ENCODE measurements around the gene ACP2. TPM values are rescaled to one million over a fixed set of nuclear protein-coding genes. Genes with fewer than 3 reads are reported as not detected.

ACP2 gene, protein sequence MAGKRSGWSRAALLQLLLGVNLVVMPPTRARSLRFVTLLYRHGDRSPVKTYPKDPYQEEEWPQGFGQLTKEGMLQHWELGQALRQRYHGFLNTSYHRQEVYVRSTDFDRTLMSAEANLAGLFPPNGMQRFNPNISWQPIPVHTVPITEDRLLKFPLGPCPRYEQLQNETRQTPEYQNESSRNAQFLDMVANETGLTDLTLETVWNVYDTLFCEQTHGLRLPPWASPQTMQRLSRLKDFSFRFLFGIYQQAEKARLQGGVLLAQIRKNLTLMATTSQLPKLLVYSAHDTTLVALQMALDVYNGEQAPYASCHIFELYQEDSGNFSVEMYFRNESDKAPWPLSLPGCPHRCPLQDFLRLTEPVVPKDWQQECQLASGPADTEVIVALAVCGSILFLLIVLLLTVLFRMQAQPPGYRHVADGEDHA
- 12.7 TPM for total RNA-seq

DNA sequence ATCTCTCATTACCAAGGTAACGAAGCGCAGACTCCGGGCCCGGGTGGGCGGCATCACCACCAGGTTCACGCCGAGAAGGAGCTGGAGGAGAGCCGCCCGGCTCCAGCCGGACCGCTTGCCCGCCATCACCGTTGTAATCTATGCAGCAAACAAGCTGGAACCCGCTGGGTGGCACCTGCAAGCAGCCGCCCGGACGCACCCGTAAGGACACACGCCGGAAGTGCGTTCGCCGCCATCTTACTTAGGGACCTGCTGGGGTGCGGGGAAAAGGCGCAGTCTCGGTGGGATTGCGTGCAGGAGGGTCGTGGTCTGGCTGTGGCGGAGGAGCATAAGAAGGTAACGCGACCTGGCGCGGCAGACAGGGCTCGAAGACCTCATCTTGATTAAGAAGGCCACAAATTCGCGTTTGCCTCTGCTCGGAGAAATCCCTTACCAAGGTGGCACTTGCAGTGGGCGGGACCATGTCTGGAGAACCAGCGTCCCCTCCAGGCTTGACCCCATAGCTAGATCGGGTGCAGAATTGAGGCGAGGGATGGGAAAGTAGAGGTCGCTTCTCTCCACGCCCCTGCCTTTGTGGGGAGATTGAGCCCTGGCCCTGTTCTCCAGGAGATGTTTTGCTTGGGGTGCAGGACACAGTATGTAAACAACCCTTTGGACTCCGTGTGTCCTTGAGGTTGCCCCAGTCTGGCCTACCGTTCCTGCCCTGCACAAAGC lies at the start of gene ACP2:
Gene ACP2 (minus strand): TSS at position 151 of the 714 bp plus-strand sequence. CDS start 25 bp downstream, at position 126.
- ATAC-seq = peak; percentile 94

DNA sequence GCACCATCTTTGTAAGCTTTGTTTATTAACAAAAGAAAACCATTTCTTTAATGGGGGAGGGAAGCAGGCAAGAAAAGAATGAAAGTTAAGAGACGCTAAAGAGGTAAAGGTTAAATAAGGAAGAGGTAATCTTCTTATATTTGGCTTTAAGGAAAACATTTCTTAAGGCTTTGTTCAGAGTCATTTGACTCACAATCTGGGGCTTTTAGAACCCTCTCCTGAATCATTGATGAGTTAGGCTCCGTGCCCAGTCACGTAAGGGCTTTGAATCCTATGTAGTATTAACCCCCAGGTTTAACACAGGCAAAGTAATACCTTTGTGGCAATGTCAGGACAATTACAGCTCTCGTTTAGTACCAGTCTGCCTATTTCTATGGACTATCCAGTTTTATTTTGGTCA lies 47.4 kb upstream of the ACP2 start:
- ATAC-seq = peak; percentile 90

DNA sequence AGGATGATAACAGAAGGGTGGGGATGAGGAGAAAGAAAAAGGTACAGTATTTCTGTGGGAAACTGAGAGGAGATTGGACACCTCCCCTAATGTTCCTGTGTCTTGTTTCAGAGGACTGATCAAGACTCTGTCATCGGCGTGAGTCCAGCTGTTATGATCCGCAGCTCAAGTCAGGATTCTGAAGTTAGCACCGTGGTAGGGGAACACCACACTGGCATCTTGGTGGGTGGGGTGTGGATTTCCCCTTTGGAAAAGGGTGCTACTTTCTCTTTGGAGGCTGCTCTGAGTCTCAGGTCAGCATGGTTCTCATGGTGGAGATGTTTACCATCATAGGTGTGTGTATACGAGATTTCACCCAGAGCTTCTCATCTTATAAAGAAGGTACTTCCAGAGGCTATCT lies 46.8 kb upstream of the ACP2 start:
- no peak for ATAC-seq

DNA sequence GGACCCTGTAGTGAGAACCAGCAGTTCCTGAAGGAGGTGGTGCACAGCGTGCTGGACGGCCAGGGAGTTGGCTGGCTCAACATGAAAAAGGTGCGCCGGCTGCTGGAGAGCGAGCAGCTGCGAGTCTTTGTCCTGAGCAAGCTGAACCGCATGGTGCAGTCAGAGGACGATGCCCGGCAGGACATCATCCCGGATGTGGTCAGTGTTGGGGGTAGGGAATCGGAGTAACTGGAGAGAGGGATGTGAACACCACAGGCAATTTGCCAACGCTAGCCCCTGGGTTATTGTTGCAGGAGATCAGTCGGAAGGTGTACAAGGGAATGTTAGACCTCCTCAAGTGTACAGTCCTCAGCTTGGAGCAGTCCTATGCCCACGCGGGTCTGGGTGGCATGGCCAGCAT lies 41.2 kb upstream of the ACP2 start:
- ATAC-seq = peak; percentile 11

DNA sequence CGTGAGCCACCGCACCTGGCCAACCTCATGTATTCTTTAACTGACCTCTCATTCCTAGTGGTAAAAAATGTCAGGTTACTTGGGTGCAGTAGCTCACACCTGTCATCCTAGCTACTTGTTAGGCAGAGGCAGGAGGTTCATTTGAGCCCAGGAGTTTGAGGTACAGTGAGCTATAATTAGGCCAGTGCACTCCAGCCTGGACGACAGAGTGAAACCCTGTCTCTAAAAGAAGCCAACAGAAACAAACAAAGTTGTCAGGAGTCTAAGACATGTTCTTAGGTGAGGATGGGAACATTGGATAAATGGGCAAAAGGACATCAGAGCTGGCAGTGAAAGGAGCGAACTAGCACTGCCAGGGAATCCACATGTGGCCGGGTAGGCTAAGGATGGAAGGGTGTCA lies 39.5 kb upstream of the ACP2 start:
- ATAC-seq = no peak

DNA sequence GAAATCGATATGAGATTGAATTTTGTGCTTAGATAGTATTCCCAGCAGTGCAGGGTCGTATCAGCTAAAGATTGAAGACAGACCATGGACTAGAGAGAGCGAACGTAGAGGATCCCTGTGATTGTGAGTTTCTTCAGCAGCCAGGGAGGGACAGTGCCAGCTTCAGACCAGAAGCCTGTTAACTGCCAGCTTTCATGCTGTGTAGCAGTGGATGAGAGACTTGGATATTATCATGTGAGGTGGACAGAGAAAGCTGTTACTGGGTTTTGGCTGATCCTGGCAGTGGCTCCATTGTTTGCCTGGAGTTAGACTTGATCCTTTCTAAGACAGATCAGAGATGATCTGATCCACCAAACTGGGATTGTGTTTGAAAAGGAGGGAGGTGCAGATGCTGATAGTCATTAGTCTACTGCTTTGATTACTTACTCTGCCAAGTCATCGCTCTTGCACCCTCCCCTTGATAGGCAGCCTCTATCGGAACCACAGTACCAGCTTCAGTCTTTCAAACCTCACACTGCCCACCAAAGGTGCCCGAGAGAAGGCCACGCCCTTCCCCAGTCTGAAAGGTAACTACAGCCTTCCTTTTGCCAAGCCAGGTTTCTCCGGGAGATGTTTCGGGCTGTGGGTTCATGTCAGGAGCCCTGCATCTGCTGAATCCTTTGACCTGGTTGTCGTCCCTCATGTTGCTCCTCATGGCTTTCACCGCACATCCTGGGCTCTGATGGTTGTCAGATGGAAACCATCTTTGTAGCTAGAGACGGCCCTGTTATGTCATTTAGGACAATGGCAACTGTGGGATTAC lies 37.6 kb upstream of the ACP2 start:
- no peak for ATAC-seq

DNA sequence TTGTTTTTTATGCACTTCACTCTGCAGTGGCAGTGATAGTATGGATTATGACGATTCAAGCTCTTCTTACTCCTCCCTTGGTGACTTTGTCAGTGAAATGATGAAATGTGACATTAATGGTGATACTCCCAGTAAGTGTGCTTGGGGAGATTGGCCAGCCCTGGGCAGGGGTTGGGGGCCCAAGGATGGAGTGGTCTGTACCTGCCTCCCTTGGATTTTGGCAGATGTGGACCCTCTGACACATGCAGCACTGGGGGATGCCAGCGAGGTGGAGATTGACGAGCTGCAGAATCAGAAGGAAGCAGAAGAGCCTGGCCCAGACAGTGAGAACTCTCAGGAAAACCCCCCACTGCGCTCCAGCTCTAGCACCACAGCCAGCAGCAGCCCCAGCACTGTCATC lies 35.5 kb upstream of the ACP2 start:
- no peak for ATAC-seq

DNA sequence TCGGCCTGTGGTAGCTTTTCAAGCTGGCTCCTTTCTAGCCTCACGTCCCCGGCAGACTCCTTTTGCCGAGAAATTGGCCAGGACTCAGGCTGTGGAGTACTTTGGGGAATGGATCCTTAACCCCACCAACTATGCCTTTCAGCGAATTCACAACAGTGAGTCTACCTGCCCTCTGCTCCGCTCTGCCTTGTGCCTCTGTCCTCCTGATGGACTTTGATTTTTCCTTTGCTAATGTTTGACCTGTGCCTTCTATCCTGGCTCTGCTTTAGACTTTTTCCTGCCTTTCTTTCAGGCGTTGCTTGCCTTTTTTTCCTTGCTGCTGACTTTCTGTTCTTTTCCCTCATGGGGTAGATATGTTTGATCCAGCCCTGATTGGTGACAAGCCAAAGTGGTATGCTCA lies 33.8 kb upstream of the ACP2 start:
- no peak for ATAC-seq

DNA sequence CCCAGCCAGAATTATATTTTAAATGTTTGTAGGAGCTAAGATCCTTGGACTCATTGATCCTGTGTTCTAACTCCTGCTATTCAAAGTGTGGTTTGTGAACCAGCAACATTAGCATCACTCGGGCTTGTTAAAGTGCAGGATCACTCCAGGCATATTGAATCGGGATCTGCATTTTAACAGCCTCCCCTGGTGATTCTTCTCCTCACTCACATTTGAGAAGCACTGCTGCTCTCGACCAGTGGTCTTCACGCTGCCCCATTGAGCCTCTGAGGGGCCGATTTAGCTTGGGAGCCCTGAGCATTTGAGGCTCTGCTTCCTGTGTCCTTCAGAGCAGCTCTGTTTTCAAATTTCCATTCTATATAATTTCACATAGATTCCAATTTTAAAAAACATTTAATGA lies 32.2 kb upstream of the ACP2 start:
- no peak for ATAC-seq

DNA sequence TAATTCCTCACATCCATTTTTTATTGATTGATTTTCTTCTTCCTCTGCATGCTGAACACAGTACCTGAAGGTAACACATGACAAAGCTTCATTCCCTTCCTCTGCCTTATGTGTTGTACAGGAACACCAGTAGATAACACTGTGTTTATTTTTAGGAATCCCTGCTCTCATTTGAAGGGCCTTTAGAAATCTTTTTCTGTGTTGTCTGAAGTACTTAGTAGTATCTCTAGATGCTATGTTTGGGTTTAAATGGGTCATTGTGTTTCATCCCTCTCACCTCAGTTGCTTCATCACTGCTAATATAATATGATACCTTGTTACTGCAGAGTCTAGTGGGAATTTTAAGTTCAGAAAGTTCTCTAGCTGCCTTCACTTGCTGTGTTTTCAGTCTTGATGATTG lies 31.5 kb upstream of the ACP2 start:
- ATAC-seq = no peak

DNA sequence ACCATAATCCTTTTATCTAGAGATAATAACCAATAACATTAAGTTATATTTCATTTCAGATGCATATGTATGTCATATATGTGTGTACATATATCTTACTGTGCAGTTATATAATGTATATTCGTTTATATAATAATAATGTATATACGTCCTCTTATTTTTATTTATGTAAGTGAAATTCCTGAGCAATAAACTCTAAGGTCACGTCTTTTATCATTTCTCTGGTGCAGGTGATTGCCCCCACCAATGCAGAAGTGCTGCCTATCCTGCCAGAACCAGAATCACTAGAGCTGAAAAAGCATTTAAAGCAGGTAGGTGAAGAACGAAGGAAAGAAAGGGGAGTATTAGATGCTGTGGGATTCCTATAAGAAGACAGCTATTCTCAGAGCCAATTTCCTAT lies 30.2 kb upstream of the ACP2 start:
- ATAC-seq = no peak

DNA sequence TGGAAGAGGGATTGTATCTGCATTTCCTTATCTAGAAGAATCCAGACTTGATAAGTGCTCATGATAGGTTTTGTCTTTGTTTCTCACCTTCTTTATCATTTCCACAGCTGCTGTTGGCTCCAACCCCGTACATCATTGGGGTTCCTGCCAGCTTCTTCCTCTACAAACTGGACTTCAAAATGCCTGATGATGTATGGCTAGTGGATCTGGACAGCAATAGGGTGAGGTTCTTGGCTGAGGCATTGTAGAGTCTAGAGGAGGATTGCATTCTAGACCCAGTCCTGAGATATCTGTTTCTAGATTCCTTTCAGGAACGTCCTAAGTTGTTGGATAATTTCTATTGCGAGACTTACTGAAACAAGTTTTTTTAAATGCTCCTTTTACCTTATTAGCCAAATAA lies 29.4 kb upstream of the ACP2 start:
- no peak for ATAC-seq

DNA sequence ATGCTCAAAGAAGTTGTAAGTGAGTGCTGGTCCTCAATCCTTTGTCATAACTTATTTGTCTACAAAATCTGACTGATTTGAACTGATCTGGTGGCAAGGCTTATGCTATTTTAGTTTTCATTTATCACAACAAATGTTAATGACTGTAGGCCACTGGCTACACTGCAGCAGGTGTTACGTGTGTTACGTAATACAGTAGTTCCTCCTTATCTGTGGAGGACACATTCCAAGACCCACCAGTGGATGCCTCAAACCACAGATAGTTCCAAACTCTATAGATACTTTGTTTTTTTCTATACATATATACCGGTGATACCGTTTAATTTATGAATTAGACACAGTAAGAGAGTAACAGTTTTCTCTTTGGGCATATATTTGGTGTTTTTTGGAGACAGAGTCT lies 28.3 kb upstream of the ACP2 start:
- ATAC-seq = no peak

DNA sequence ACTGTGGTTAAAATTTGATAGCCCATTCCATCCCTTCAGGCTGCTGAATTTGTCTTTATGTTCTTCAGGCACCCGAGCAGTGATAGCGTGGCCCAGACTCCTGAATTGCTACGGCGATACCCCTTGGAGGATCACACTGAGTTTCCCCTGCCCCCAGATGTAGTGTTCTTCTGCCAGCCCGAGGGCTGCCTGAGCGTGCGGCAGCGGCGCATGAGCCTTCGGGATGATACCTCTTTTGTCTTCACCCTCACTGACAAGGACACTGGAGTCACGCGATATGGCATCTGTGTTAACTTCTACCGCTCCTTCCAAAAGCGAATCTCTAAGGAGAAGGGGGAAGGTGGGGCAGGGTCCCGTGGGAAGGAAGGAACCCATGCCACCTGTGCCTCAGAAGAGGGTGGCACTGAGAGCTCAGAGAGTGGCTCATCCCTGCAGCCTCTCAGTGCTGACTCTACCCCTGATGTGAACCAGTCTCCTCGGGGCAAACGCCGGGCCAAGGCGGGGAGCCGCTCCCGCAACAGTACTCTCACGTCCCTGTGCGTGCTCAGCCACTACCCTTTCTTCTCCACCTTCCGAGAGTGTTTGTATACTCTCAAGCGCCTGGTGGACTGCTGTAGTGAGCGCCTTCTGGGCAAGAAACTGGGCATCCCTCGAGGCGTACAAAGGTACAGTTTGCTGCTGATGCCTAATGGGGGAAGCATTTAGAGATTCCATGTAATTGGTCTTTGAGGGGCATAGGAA lies 26.1 kb upstream of the ACP2 start:
- no peak for ATAC-seq

DNA sequence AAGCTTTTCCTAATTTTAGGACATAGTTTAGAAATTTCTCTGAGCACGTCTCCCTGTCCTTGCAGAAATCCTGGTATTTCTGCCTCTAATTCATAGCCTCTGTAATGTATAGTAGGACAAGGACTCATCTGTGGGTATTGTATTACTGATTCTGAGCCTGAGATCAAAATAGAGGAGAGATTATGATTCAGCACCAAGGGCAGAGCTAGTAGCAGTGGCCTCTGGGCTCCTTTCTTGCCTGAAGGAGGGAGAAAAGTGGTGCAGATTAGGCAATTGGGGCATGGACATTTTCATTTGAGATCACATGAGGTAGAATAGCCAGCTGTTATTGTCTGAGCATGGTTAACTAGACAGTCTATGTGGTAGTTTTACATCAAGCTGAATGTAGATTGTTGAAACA lies 24.1 kb upstream of the ACP2 start:
- no peak for ATAC-seq

DNA sequence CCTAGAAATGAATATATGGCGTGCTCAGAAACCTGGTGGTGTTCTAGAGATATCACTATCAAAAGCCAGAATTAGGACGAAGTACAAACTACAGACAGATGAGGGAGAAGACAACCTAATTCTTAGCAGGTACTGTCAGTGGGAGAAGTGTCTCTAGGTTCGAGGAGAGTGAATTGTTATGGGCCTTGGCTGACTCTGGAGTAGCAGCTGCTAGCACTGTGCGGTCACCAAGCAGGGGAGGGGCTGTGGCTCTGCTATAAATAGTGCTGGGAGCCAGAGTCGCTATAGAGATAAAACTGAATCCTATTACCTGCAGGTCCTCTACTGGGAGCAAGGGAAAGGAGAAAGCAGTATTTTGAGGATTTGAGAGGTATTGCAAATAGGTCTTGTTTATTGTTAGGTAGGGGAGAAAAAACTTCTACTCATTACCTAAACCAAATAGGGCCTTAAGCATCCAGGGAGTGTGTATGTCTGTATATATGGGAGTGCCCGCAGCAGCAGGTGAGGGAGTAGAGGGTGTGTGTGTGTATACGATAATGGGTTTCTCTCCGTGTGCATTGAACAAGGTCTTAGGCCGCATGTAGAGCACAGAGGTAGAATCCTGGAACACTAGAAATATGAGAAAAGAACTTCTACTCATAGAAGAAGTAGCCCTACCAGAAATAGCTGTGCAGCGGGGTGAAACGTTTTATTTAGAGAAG lies 23.5 kb upstream of the ACP2 start:
- no peak for ATAC-seq

DNA sequence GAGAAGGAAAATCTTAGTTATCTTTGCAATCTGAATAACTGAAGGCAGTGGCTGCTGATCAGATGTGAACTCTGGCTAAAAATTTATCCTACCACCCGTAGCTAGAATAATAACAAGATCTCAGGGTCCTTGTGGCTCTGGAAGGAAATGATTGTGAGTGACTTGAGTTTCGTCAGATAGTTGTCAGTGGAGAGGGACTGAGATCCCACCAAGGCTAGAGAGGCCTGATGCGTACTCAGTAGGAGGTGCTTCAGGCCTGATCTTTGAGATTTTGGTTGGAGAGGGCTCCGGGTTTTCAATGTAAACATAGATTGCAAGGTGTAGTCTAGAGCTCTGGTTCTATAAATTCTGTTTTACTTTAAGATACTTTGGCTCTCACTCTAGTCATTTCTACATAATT lies 22.7 kb upstream of the ACP2 start:
- ATAC-seq = no peak

DNA sequence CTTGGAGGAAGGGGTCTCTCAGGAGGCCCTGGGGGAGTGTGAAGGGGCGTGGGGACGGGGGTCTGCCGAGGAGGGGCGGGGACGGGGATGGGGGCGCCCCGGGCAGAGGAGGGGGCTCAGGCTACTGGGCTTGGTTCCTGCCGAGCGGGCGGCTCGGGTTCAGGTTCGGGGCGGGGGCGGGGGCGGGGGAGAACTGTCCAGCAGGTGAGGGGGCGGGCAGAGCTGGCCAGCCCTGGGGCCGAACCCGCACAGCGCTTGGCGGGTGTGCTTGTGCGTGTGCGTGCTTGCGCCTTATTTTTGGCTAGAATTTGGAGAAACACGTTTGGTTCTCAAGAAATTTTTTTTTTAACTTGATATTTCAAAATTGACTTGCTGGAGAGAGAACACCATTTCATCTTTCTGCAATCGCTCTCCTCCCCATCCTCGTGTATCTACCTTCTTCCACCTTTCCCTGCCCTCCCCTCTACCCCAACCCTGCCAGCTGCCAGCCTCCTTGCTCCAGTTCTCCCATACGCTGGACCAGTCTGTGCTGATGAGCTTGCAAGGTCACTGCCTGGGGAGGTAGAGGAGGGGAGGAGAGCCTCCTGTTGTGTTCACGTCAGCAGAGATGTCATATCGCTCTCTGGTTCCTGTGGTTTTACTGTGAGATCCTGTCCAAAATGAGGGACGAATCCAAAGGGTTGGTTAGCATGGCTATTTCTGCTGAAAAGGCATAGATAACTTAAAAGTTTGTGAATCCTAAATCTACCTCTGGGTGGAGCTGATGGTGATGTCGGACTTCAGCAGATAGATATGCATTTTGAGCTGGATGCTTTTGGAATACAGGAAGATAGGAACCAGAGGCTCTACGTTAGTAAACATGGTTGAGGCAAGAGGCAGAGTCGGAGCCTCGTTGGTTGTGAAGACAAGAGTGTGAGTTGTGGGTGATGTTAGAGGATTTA lies 22.0 kb upstream of the ACP2 start:
- no peak for ATAC-seq

DNA sequence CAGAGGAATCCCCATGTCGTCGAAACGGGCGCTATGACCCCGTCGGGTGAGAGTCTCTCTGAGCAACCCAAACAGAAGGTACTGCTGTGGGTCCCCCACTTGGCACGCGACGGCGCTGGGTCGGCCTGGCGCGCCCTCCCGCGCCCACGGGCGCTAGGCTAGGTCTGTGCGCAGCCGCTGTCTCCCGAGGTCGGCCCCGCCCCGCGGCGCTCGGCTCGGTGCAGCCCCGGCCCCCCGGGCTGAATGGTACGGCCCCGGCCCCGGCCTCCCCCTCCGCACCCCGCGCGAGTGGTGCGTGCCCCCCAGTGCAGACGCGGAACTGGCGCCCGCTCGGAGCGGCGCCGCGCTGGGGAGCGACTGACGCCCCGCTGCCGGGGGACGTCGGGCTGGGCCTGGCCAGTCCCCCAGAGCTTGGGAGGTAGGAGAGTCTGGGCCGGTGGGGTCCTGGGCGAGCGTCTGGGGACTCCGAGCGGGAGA lies 21.3 kb upstream of the ACP2 start, which contains the start of gene MADD:
Gene MADD (plus strand): TSS at position 305 of the 477 bp plus-strand sequence.
- ATAC-seq = peak; percentile 93

DNA sequence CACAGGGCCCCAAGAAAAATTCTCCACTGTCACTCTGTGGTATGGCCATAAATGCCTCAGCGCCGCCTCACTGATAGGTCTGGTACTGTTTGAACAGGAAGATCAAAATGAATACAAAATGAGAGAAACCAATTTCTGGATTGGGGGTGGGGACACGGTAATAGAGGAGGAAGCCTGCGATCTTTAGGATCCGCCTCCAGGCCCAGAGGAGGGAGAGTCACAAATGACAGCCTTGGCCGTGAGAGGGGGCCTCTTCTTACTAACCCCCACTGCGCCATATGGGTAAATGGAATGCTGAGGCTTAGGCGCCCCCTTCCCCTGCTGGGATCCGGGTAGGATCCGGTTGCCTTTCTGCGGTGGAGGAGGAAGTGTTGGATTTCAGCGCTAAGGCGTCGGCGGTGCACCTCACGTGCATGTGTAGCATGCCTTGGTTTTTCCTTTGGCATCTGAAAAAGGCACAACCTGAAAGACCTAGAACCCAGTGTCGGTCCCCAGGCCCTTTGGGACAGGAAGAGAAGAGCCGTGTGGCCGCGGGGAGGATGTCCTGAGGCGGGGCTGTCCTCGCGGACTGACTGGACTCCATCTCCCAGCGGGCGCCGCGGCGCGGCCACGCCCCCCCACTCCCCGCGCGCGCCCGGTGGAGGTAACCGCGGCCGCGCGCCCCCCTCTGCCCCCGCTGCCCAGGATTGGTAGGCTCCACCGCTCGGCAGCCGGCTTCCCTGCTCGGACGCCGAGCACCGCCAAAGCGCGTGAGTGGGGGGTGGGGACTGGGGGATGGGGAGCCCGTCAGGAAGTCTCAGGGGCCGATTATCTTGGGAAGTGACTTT lies 20.6 kb upstream of the ACP2 start:
- peak; percentile 91 for ATAC-seq

Measured in esophagus mucosa (tissue), 1 donor.